Endodermal cell (in vitro differentiated cells): Measurements from ENCODE around the gene NLRP1. TPM values are rescaled to one million over a fixed set of nuclear protein-coding genes. Genes with fewer than 3 reads are reported as not detected.

Source experiments
- DNase-seq: peaks from one replicate; pipeline ENCODE4 v3.0.0-alpha.2; 2017
- H3K27ac ChIP-seq: 2 replicates; pipeline ENCODE4 v1.5.1; 2013; ENCODE audit warnings: mild to moderate bottlenecking, low read depth, low read length, moderate library complexity
- H3K27me3 ChIP-seq: 2 replicates; pipeline ENCODE4 v1.6.1; 2013; ENCODE audit warnings: mild to moderate bottlenecking, low read length, moderate library complexity; ENCODE audit not compliant: insufficient read depth, control insufficient read depth, poor library complexity, severe bottlenecking
- H3K36me3 ChIP-seq: 2 replicates; pipeline ENCODE4 v1.7.0; 2013; ENCODE audit warnings: mild to moderate bottlenecking, low read length, moderate library complexity; ENCODE audit not compliant: control insufficient read depth, insufficient read depth
- H3K4me1 ChIP-seq: one replicate; pipeline ENCODE4 v1.7.0; 2013; ENCODE audit warnings: low read length; ENCODE audit not compliant: control insufficient read depth, insufficient read depth
- H3K4me3 ChIP-seq: 2 replicates; pipeline ENCODE4 v1.5.1; 2013; ENCODE audit warnings: mild to moderate bottlenecking, low read length, moderate library complexity
- H3K9ac ChIP-seq: 2 replicates; pipeline ENCODE4 v1.6.1; 2013; ENCODE audit warnings: mild to moderate bottlenecking, low read length, moderate library complexity; ENCODE audit not compliant: poor library complexity, severe bottlenecking; ENCODE audit errors: extremely low read depth
- H3K9me3 ChIP-seq: 2 replicates; pipeline ENCODE4 v1.6.1; 2013; ENCODE audit warnings: mild to moderate bottlenecking, low read length, moderate library complexity; ENCODE audit not compliant: control insufficient read depth
- H3K27ac Mint-ChIP-seq: 2 replicates; pipeline ENCODE4 v1.8.0; 2020; ENCODE audit warnings: mixed read lengths
- H3K27me3 Mint-ChIP-seq: 2 replicates; pipeline ENCODE4 v1.8.0; 2021; ENCODE audit warnings: mild to moderate bottlenecking, mixed read lengths; ENCODE audit not compliant: insufficient read depth
- H3K36me3 Mint-ChIP-seq: 2 replicates; pipeline ENCODE4 v1.8.0; 2020; ENCODE audit warnings: low read depth, mixed read lengths
- H3K4me1 Mint-ChIP-seq: 2 replicates; pipeline ENCODE4 v1.8.0; 2020; ENCODE audit warnings: mixed read lengths
- H3K4me3 Mint-ChIP-seq: 2 replicates; pipeline ENCODE4 v1.8.0; 2020; ENCODE audit warnings: mild to moderate bottlenecking, moderate library complexity, mixed read lengths
- H3K9me3 Mint-ChIP-seq: 2 replicates; pipeline ENCODE4 v1.8.0; 2020; ENCODE audit warnings: mild to moderate bottlenecking, mixed read lengths
- WGBS, 2 experiments: methylation state at CpG; one replicate each; pipeline versions ENCODE4 v1.1.5 to v1.1.7; 2013; ENCODE audit warnings: missing lambda C conversion rate in 2 of 2, mixed read lengths in 1 of 2; ENCODE audit not compliant: insufficient coverage in 1 of 2, insufficient read length in 1 of 2; 5-methylcytosine and 5-hydroxymethylcytosine counted together
- total RNA-seq, 2 donors: library from RNA; stranded (reverse); fragmentation: NEBNext Ultra II Directional in 1 of 2; extraction: Animal tissue kit (Norgen Biotek cat#: 25700) in 1 of 2; gene quantifications; 2 replicates in 1 of 2; 3 replicates in 1 of 2; pipeline ENCODE4 v1.2.1, GENCODE V29; 2021
- TF ChIP-seq, protein P1 (sequence below): fragments of 200-600 bp; sonication (generic); conservative IDR thresholded peaks from 2 replicates; pipeline ENCODE4 v1.5.0; 2021; ENCODE audit warnings: antibody characterized with exemption, mild to moderate bottlenecking

NLRP1 gene
- total RNA-seq, 2 donors from 2014 or later, result 3.6 to 5.4 TPM

GRCh38 chr17:5571281-5571680, 13.0 kb downstream of the NLRP1 start:
- no peak overlapping the region for H3K9ac ChIP-seq
- no peaks in the 10 kb centered on the region for H3K4me1 Mint-ChIP-seq
- peaks cover 40% of the 10 kb centered on the region for H3K9me3 Mint-ChIP-seq
- DNase-seq, result no peak
- no peak overlapping the region for H3K4me3 ChIP-seq
- no peaks in the 10 kb centered on the region for H3K36me3 Mint-ChIP-seq
- H3K4me1 ChIP-seq, result no peaks in the 10 kb centered on the region
- H3K27ac ChIP-seq, result no peak overlapping the region
- no peak overlapping the region for H3K27ac Mint-ChIP-seq
- TF ChIP-seq, protein P1, sequence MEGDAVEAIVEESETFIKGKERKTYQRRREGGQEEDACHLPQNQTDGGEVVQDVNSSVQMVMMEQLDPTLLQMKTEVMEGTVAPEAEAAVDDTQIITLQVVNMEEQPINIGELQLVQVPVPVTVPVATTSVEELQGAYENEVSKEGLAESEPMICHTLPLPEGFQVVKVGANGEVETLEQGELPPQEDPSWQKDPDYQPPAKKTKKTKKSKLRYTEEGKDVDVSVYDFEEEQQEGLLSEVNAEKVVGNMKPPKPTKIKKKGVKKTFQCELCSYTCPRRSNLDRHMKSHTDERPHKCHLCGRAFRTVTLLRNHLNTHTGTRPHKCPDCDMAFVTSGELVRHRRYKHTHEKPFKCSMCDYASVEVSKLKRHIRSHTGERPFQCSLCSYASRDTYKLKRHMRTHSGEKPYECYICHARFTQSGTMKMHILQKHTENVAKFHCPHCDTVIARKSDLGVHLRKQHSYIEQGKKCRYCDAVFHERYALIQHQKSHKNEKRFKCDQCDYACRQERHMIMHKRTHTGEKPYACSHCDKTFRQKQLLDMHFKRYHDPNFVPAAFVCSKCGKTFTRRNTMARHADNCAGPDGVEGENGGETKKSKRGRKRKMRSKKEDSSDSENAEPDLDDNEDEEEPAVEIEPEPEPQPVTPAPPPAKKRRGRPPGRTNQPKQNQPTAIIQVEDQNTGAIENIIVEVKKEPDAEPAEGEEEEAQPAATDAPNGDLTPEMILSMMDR, result no peak
- WGBS, 2 experiments, result 71 to 86% methylated on average over 1 of the region's 1 CpG
- H3K36me3 ChIP-seq, result no peaks in the 10 kb centered on the region
- H3K9me3 ChIP-seq, result no peaks in the 10 kb centered on the region
- peaks cover 14% of the 10 kb centered on the region for H3K27me3 ChIP-seq
- no peak overlapping the region for H3K4me3 Mint-ChIP-seq
- peaks cover 28% of the 10 kb centered on the region for H3K27me3 Mint-ChIP-seq

DNA sequence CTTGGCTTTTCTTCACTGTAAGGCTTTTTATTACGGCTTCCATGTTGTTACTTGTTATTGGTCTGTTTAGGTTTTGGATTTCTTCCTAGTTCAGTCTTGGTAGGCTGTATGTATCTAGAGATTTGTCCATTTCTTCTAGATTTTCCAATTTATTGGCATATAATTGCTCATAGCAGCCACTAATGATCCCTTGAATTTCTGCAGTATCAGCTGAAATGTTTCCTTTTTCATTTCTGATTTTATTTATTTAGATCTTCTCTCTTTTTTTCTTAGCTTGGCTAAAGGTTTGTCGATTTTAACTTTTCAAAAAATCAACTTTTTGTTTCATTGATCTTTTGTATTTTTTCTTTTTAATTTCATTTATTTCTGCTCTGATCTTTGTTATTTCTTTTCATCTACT, 18.5 kb downstream of the NLRP1 start:
- H3K9me3 ChIP-seq, result no peaks in the 10 kb centered on the region
- H3K36me3 Mint-ChIP-seq, result no peaks in the 10 kb centered on the region
- no peaks in the 10 kb centered on the region for H3K4me1 Mint-ChIP-seq
- TF ChIP-seq, protein P1, result no peak
- WGBS, 2 experiments, result 93% methylated on average over 1 of the region's 2 CpGs; no CpG with 5 or more reads in 1 of the 2 experiments
- no peaks in the 10 kb centered on the region for H3K4me1 ChIP-seq
- DNase-seq, result no peak
- peaks cover 8% of the 10 kb centered on the region for H3K27me3 ChIP-seq
- no peak overlapping the region for H3K27ac ChIP-seq
- H3K4me3 Mint-ChIP-seq, result no peak overlapping the region
- no peak overlapping the region for H3K4me3 ChIP-seq
- no peak overlapping the region for H3K9ac ChIP-seq
- H3K36me3 ChIP-seq, result no peaks in the 10 kb centered on the region
- H3K9me3 Mint-ChIP-seq, result peaks cover under 1% of the 10 kb centered on the region
- peaks cover 24% of the 10 kb centered on the region for H3K27me3 Mint-ChIP-seq
- H3K27ac Mint-ChIP-seq, result no peak overlapping the region

DNA sequence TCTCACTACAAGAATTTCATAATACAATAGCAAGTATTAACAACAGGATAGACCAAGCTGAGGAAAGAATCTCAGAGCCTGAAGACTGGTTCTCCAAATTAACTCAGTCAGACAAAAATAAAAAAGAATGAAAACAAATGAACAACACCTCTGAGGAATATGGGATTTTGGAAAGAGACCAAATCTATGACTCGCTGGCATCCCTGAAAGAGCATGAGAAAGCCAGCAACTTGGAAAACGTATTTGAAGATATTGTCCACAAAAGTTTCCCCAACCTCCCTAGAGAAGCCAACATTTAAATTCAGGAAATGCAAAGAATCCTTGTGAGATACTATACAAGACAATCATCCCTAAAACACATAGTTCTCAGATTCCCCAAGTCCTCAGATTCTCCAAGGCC, 20.9 kb downstream of the NLRP1 start:
- 94 to 97% methylated on average over 2 of the region's 2 CpGs for WGBS, 2 experiments

More for the DNA sequence above, 20.9 kb downstream of the NLRP1 start:
- Mint-ChIP-seq H3K27ac (no peak overlapping the region), H3K4me1 (no peaks in the 10 kb centered on the region), H3K36me3 (no peaks in the 10 kb centered on the region), H3K9me3 (no peaks in the 10 kb centered on the region), H3K27me3 (peaks cover 17% of the 10 kb centered on the region), H3K4me3 (no peak overlapping the region)
- no peak overlapping the region for H3K9ac ChIP-seq
- H3K27ac ChIP-seq, result no peak overlapping the region
- H3K9me3 ChIP-seq, result no peaks in the 10 kb centered on the region
- H3K36me3 ChIP-seq, result no peaks in the 10 kb centered on the region
- no peak overlapping the region for H3K4me3 ChIP-seq
- H3K4me1 ChIP-seq, result no peaks in the 10 kb centered on the region
- DNase-seq, result no peak
- H3K27me3 ChIP-seq, result no peaks in the 10 kb centered on the region
- TF ChIP-seq, protein P1, result no peak
